DOHH2 (cell line): ENCODE data around the gene CLIC1.

ENCODE experiments used
- H3F3A ChIP-seq: fragments of 200-600 bp; sonication (generic), shearing (Covaris generic); 2 replicates; pipeline ENCODE4 v1.6.0; 2016; ENCODE audit warnings: antibody characterized with exemption, mild to moderate bottlenecking; ENCODE audit not compliant: control insufficient read depth, insufficient read depth
- H3K27ac ChIP-seq: fragments of 200-600 bp; sonication (generic); 2 replicates; pipeline ENCODE4 v1.5.1; 2014; ENCODE audit warnings: low read depth, mild to moderate bottlenecking, low read length, moderate library complexity
- H3K27me3 ChIP-seq: fragments of 200-600 bp; sonication (generic); 2 replicates; pipeline ENCODE4 v1.6.1; 2014; ENCODE audit warnings: mild to moderate bottlenecking, low read length, mixed read lengths; ENCODE audit not compliant: control insufficient read depth
- H3K36me3 ChIP-seq: fragments of 200-600 bp; sonication (generic); 2 replicates; pipeline ENCODE4 v1.6.1; 2014; ENCODE audit warnings: mild to moderate bottlenecking, low read length, moderate library complexity, mixed read lengths; ENCODE audit not compliant: control insufficient read depth
- H3K4me1 ChIP-seq: fragments of 200-600 bp; sonication (generic); 2 replicates; pipeline ENCODE4 v1.6.1; 2014; ENCODE audit warnings: mild to moderate bottlenecking, low read length, mixed read lengths; ENCODE audit not compliant: control insufficient read depth
- H3K4me2 ChIP-seq: fragments of 200-600 bp; sonication (generic); 2 replicates; pipeline ENCODE4 v1.6.0; 2014; ENCODE audit warnings: mild to moderate bottlenecking, low read length, moderate library complexity
- H3K4me3 ChIP-seq: fragments of 200-600 bp; sonication (generic); 2 replicates; pipeline ENCODE4 v1.5.1; 2014; ENCODE audit warnings: mild to moderate bottlenecking, low read length, mixed read lengths
- H3K79me2 ChIP-seq: fragments of 200-600 bp; sonication (generic); 2 replicates; pipeline ENCODE4 v1.6.1; 2014; ENCODE audit warnings: mild to moderate bottlenecking, low read length, mixed read lengths; ENCODE audit not compliant: control insufficient read depth
- H3K9me2 ChIP-seq: fragments of 200-600 bp; sonication (generic); replicated peaks from 2 replicates; pipeline ENCODE4 v1.6.1; 2014; ENCODE audit warnings: mild to moderate bottlenecking, low read length, mixed read lengths; ENCODE audit not compliant: control insufficient read depth
- H3K9me3 ChIP-seq: fragments of 200-600 bp; sonication (generic); 2 replicates; pipeline ENCODE4 v1.6.1; 2014; ENCODE audit warnings: antibody characterized with exemption, low read length, mixed read lengths; ENCODE audit not compliant: control insufficient read depth, insufficient read depth
- H4K20me1 ChIP-seq: fragments of 200-600 bp; sonication (generic); 2 replicates; pipeline ENCODE4 v1.6.0; 2014; ENCODE audit warnings: low read depth, mild to moderate bottlenecking, antibody characterized with exemption, low read length, moderate library complexity; ENCODE audit not compliant: control insufficient read depth, insufficient read depth
- CTCF ChIP-seq: fragments of 200-600 bp; sonication (generic); IDR thresholded peaks from one replicate; pipeline ENCODE4 v1.5.1; 2014; ENCODE audit warnings: antibody characterized with exemption, mild to moderate bottlenecking, low read depth, low read length; ENCODE audit not compliant: poor library complexity, severe bottlenecking
- EZH2phosphoT487 ChIP-seq: fragments of 200-600 bp; sonication (generic); IDR thresholded peaks from 2 replicates; pipeline ENCODE4 v1.6.1; 2017; ENCODE audit warnings: borderline replicate concordance, mild to moderate bottlenecking, antibody characterized with exemption, low read length, moderate library complexity, mixed read lengths

CLIC1 gene

GRCh38 chr6:31689249-31690110 lies 46.9 kb downstream of the CLIC1 start:
- Histone ChIP-seq H3K9me3 (no peaks in the 10 kb centered on the region), H3K79me2 (no peaks in the 10 kb centered on the region), H3F3A (no peaks in the 10 kb centered on the region; the same call in 1 of the 2 replicates), H3K4me3 (peak overlapping the region; percentile 6; the same call in 1 of the 2 replicates), H3K4me2 (peak overlapping the region; percentile 49), H3K9me2 (no peaks in the 10 kb centered on the region), H3K27me3 (no peaks in the 10 kb centered on the region), H3K36me3 (peaks cover 53% of the 10 kb centered on the region), H3K27ac (no peak overlapping the region), H4K20me1 (no peaks in the 10 kb centered on the region), H3K4me1 (peaks cover 15% of the 10 kb centered on the region)
- TF ChIP-seq EZH2phosphoT487 (no peak), CTCF (peak; percentile 82)

- TF ChIP-seq CTCF (no peak), EZH2phosphoT487 (no peak)
- H3K4me1 ChIP-seq = peaks cover 15% of the 10 kb centered on the region
- no peak overlapping the region for H3K4me3 ChIP-seq
- H3K9me3 ChIP-seq = no peaks in the 10 kb centered on the region
- no peak overlapping the region for H3K4me2 ChIP-seq
- no peaks in the 10 kb centered on the region for H3K9me2 ChIP-seq
- peaks cover 51% of the 10 kb centered on the region for H3K36me3 ChIP-seq
- H4K20me1 ChIP-seq = no peaks in the 10 kb centered on the region
- no peak overlapping the region for H3K27ac ChIP-seq
- H3K79me2 ChIP-seq = no peaks in the 10 kb centered on the region
- H3F3A ChIP-seq = no peaks in the 10 kb centered on the region; the same call in 1 of the 2 replicates
- no peaks in the 10 kb centered on the region for H3K27me3 ChIP-seq
These were observed 48.3 kb downstream of the CLIC1 start for GRCh38 chr6:31687860-31688693.

GRCh38 chr6:31687321-31687720 lies 49.0 kb downstream of the CLIC1 start:
- Histone ChIP-seq H3K9me3 (no peaks in the 10 kb centered on the region), H3F3A (no peaks in the 10 kb centered on the region; the same call in 1 of the 2 replicates), H3K4me2 (no peak overlapping the region), H4K20me1 (no peaks in the 10 kb centered on the region), H3K36me3 (peaks cover 47% of the 10 kb centered on the region), H3K4me1 (peaks cover 15% of the 10 kb centered on the region), H3K27ac (no peak overlapping the region), H3K4me3 (no peak overlapping the region), H3K27me3 (no peaks in the 10 kb centered on the region), H3K9me2 (no peaks in the 10 kb centered on the region), H3K79me2 (no peaks in the 10 kb centered on the region)
- TF ChIP-seq CTCF = no peak
- TF ChIP-seq EZH2phosphoT487 = no peak
